SK-N-MC (cell line): Measurements from ENCODE around the gene NRGN.
"Not testable (repeated sequence)": the region's sequence is repeated elsewhere in the genome, so short reads cannot be mapped to it uniquely, and the experiment has no call there.

ENCODE experiments used
- DNase-seq: peaks from one replicate; pipeline ENCODE4 v3.0.0-alpha.2; 2011; ENCODE audit warnings: low read depth, low spot score
- H3K27ac ChIP-seq: fragments of 200-600 bp; sonication (generic); 2 replicates; pipeline ENCODE4 v1.5.1; 2016; ENCODE audit warnings: mixed run types
- H3K36me3 ChIP-seq: fragments of 200-600 bp; sonication (generic); 2 replicates; pipeline ENCODE4 v1.6.1; 2017; ENCODE audit warnings: antibody characterized with exemption, low read length, mixed read lengths; ENCODE audit not compliant: insufficient read depth
- H3K4me3 ChIP-seq: fragments of 200-600 bp; sonication (generic); 2 replicates; pipeline ENCODE4 v1.5.1; 2016
- H3K9ac ChIP-seq: fragments of 200-600 bp; sonication (generic); 2 replicates; pipeline ENCODE4 v1.8.0; 2017; ENCODE audit warnings: mixed run types, mixed read lengths; ENCODE audit not compliant: insufficient read length
- H3K9me3 ChIP-seq: fragments of 200-600 bp; sonication (generic); 2 replicates; pipeline ENCODE4 v1.6.1; 2017; ENCODE audit warnings: low read depth, mild to moderate bottlenecking, antibody characterized with exemption, low read length, moderate library complexity, mixed read lengths
- EZH2 ChIP-seq: fragments of 200-600 bp; sonication (generic); IDR thresholded peaks from one replicate; pipeline ENCODE4 v1.6.1; 2017; ENCODE audit warnings: antibody characterized with exemption
- FOXP2 ChIP-seq: optimal IDR thresholded peaks from 2 replicates; pipeline ENCODE3; 2011; ENCODE audit warnings: mild to moderate bottlenecking, moderate library complexity; ENCODE audit not compliant: insufficient read depth; ENCODE audit errors: extremely low read length, control extremely low read depth
- POLR2AphosphoS5 ChIP-seq: IDR thresholded peaks from 2 replicates; pipeline ENCODE4 v1.6.1; 2012; ENCODE audit warnings: mild to moderate bottlenecking, low read depth, low read length, borderline replicate concordance

Gene NRGN

DNA sequence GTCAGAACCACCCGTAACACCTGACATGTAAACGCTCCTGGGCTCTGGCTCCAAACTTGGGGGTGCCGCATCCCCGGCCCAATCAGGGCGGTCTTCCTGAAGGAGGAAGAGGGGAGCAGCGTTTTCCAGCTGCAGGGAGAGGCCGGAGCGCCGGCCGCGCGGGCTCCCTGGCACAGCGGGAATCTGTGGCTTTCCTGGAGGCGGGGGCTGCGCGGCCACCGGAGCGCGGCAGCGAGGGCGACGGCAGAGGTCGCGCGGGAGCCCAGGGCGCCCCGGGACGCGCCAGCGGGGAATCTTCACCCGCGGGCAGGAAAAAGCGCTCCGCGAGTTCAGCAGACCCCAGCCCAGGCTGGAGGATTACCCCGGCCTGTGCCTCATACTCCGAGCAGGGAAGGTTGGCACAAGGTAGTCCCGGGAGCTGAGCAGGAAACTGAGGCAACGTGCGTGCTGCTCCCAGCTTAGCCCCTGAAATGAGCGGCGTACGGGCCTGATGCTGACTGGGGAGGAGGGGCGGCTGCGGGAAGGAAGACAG, 22.9 kb downstream of the NRGN start:
- Histone ChIP-seq H3K4me3 (peak overlapping the region; percentile 77), H3K27ac (no peak overlapping the region), H3K36me3 (peaks cover 2% of the 10 kb centered on the region), H3K9ac (no peak overlapping the region), H3K9me3 (no peaks in the 10 kb centered on the region)
- TF ChIP-seq FOXP2 (no peak), EZH2 (no peak), POLR2AphosphoS5 (no peak)
- DNase-seq: no peak

DNA sequence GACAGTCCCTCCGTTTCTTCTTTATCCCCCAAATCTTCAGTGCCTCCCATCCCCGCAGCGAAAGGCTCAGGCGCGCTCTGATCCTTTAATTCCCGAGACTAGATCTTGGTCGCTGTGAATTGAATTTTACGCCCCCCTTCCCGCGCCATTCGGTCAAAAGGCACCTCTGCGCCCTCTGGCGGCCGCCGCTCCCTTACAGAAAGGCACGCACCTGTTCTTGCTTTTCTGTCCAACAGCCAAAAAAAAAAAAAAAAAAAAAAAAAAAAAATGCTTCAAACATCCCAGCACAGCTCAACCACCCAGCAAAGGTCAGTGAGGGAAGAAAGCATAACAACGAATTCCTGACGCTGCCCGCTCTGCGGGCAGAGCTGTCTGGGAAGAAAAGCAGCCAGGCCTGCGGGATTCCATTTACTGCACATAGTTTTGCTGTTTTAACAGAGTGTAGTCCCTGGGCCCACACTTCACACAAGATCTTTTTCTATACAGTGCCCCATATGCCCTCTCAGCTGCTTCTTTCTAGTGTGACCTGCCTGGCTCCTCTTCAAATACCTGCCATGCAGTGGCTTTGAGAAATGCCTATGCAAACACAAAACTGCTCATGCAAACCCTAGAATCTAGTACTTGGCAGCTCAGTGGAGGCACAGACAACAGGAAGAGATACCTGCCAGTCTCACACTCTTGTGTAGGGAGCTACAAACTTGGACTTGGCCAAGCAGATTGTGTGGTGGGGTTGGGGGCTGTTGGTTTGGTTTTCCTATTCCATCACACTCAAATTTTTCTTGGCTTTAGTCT, 23.6 kb downstream of the NRGN start:
- H3K27ac ChIP-seq: no peak overlapping the region
- peaks cover 2% of the 10 kb centered on the region for H3K36me3 ChIP-seq
- TF ChIP-seq EZH2: no peak
- TF ChIP-seq FOXP2: no peak
- TF ChIP-seq POLR2AphosphoS5: no peak
- peak overlapping the region; percentile 77 for H3K4me3 ChIP-seq
- DNase-seq: no peak
- no peak overlapping the region for H3K9ac ChIP-seq
- no peaks in the 10 kb centered on the region for H3K9me3 ChIP-seq

DNA sequence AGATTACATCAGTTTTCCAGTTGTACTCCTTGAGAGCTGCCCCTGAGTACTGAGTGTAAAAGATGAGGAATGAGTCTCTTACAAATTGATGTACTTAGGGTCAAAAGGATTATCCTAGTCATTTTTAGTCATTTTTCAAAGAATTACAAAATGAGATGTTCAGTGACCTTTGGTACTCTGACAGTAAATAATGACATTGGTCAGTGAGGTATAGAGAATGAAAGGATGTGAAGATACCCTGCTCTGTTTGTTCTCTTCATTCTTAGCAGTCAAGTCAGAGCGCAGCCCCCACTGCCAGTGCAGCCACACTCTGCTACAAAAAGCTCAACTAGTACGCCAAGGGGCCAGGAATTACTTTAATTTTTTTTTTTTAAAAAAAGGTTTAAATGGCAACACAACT, 26.4 kb downstream of the NRGN start:
- Histone ChIP-seq H3K36me3 (peaks cover 4% of the 10 kb centered on the region), H3K9me3 (no peaks in the 10 kb centered on the region), H3K4me3 (no peak overlapping the region), H3K27ac (no peak overlapping the region), H3K9ac (no peak overlapping the region)
- DNase-seq: no peak
- no peak for TF ChIP-seq FOXP2
- TF ChIP-seq EZH2: no peak
- no peak for TF ChIP-seq POLR2AphosphoS5

DNA sequence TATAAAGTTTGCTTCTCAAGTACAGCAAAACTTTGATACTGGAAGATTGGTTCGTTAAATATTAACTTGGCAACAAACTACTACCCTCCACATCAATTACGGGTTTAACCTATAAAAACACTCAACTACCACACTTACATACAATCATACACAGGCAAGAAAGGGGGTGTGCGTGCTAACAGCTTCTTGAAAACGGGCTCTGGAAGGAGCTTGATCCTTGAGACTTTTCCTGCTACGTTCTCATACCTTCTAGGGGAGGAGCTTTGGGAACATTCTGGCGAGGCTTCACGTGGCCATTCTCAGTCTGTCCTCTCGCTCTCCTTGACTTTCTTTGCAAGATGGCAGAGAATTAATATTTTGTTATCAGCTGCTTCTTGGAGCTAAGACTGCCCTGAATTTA, 29.2 kb downstream of the NRGN start:
- Histone ChIP-seq H3K4me3 (no peak overlapping the region), H3K36me3 (peaks cover 5% of the 10 kb centered on the region), H3K9me3 (no peaks in the 10 kb centered on the region), H3K9ac (no peak overlapping the region), H3K27ac (no peak overlapping the region)
- no peak for DNase-seq
- TF ChIP-seq EZH2 (no peak), FOXP2 (no peak), POLR2AphosphoS5 (no peak)

DNA sequence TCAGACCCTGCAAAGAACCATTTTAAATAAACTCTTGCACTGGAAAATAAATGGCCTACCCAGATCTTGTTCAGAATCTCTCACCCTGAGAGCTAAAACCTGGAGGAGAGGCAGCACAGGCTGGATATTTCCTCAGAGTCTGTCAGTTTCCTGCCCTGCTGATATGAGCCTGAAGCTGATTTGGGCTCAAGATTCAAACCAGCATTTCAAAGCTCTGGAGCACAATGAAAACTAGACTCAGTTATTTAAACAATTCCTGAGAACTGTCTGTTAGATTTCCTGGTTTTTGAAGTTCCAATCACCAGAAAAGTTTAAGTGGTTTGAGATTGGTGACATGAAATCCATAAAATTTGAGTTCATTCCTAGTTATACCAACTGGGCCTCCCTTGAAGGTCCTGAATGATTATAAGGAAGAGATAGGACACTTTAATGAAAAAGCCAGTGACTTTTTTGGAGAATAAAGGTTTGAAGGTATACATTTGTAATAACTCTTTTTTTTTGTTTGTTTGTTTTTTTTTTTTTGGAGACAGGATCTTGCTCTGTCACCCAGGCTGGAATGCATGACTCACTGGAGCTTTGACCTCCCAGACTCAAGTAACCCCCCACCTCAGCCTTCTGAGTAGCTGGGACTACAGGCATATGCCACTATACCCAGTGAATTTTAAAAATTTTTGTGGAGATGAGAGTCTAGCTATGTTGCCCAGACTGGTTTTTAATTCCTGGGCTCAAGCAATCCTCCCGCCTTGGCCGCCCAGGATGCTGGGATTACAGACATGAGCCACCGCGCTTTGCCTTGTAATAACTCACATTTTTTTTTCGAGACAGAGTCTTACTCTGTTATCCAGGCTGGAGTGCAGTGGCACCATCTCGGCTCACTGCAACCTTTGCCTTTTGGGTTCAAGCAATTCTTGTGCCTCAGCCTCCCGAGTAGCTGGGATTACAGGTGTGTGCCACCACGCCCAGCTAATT, 30.3 kb downstream of the NRGN start:
- H3K4me3 ChIP-seq: no peak overlapping the region
- no peak for TF ChIP-seq POLR2AphosphoS5
- no peak for TF ChIP-seq EZH2
- no peak for TF ChIP-seq FOXP2
- H3K27ac ChIP-seq: no peak overlapping the region
- no peaks in the 10 kb centered on the region for H3K9me3 ChIP-seq
- no peak overlapping the region for H3K9ac ChIP-seq
- peaks cover 5% of the 10 kb centered on the region for H3K36me3 ChIP-seq
- DNase-seq: no peak

DNA sequence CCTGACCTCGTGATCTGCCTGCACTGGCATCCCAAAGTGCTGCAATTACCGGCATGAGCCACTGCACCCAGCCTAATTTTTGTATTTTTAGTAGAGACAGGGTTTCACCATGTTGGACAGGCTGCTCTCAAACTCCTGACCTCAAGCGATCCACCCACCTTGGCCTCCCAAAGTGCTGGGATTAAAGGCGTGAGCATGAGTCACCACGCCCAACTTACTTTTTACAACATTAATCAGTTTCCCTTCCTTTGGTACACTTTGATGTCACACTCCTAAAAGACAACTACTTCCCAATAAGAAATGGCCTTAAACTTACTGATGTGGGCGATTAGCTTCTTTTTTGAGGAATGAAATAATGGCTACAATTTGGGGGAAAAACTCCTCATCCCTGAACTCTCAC, 31.2 kb downstream of the NRGN start:
- H3K4me3 ChIP-seq, H3K9ac ChIP-seq, H3K27ac ChIP-seq, DNase-seq, H3K9me3 ChIP-seq, H3K36me3 ChIP-seq: not testable (repeated sequence)

DNA sequence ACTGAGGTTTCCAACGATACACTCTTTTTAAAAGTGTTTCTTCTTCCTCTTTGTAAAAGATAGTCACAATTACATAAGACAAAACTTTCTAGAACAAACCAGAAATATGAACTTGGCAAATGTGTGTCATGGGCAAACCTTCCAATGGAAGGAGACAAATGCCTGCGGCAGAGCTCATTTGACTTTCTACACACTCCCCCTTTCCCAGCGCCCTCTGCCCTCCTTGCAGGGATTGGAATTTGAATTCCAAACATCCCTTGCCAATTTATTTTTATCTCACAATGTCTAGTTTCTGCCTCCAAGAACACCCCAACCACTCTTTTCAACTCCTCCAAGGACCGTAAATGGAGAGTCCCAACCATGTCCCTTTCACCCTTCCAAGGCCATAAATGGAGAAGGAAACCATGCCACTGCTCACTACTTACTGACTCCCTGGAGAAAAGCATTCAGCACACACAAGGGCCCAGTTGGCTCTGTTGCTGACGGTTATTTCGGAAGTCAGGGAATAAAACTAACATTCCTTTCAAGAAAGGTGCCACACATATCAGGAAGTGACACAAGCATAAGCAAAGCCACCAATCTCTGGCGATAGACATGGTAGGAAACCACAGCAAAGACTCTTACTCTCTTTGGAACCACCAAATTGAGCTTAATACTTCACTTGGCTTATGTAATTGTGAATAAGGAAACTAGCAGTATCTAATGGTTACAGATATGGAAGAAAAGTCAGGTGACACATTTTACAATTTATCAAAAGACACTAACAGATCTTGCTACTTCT, 37.3 kb downstream of the NRGN start:
- no peak for DNase-seq
- no peaks in the 10 kb centered on the region for H3K9me3 ChIP-seq
- TF ChIP-seq FOXP2: no peak
- no peak for TF ChIP-seq EZH2
- no peak for TF ChIP-seq POLR2AphosphoS5
- no peak overlapping the region for H3K9ac ChIP-seq
- H3K27ac ChIP-seq: no peak overlapping the region
- H3K36me3 ChIP-seq: no peaks in the 10 kb centered on the region; the same call in 1 of the 2 replicates
- no peak overlapping the region for H3K4me3 ChIP-seq

DNA sequence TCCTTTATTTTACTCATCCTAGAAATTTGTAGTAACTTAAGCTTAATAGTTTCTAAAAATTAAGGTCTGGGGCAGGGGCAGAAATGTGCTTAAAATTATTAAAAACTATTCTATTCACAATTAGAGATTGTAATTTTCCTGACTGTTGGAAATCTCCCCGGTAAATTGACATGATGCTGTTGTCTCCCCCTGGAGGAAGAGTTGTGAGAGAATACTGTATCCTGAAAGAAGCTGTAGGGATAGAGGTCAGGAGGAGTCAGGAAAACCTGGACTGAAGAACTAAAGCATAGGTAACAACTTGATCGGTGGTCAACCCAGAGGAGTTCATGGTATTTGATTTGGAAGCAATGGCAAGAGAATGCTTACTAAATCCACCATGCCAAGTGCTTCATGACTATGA, 38.5 kb downstream of the NRGN start:
- no peaks in the 10 kb centered on the region for H3K9me3 ChIP-seq
- TF ChIP-seq FOXP2 (no peak), EZH2 (no peak), POLR2AphosphoS5 (no peak)
- H3K27ac ChIP-seq: no peak overlapping the region
- H3K36me3 ChIP-seq: no peaks in the 10 kb centered on the region
- no peak overlapping the region for H3K4me3 ChIP-seq
- DNase-seq: no peak
- no peak overlapping the region for H3K9ac ChIP-seq
